IMR-90 (cell line): ENCODE data around the gene IMPG1. TPM values are rescaled to one million over a fixed set of nuclear protein-coding genes. Genes with fewer than 3 reads are reported as not detected.

ENCODE experiments used
- ATAC-seq: fragments of 200-7000 bp; cut with Tn5 transposase; 2 replicates; pipeline ENCODE4 v1.9.1; 2020; ENCODE audit warnings: low read depth, mild to moderate bottlenecking, moderate library complexity
- BruUV-seq: library from RNA; stranded (reverse); fragments of 400-500 nt; replicated peaks from 2 replicates; lab custom pipeline; 2021; lab: Mats Ljungman, UMichigan
- CTCF ChIA-PET: fragments of 300-600 bp; formaldehyde crosslinking; extraction: SDS; loops from one replicate; lab custom pipeline; 2021; ENCODE audit warnings: antibody characterized with exemption; lab: Yijun Ruan, JAX
- POLR2A ChIA-PET: fragments of 300-600 bp; sonication (Branson Sonifier 250); formaldehyde crosslinking; loops from one replicate; lab custom pipeline; 2022; ENCODE audit warnings: antibody characterized with exemption; ENCODE audit not compliant: unreplicated experiment; lab: Charles Lee
- DNase-seq: peaks from one replicate; pipeline ENCODE4 v3.0.0; 2013
- H2AFZ ChIP-seq: replicated peaks from 2 replicates; pipeline ENCODE3; 2013; ENCODE audit warnings: low read length, mild to moderate bottlenecking; ENCODE audit not compliant: poor library complexity
- H2AK5ac ChIP-seq: 2 replicates; pipeline ENCODE4 v1.6.1; 2013; ENCODE audit warnings: low read depth, low read length, inconsistent platforms
- H2AK9ac ChIP-seq: replicated peaks from 2 replicates; pipeline ENCODE3; 2013; ENCODE audit warnings: mild to moderate bottlenecking, low read depth, low read length, moderate library complexity; ENCODE audit not compliant: poor library complexity
- H2BK120ac ChIP-seq: 2 replicates; pipeline ENCODE4 v1.6.1; 2013; ENCODE audit warnings: low read depth, low read length, inconsistent platforms
- H2BK15ac ChIP-seq: 3 replicates; pipeline ENCODE4 v1.6.1; 2013; ENCODE audit warnings: low read depth, low read length, inconsistent platforms
- H2BK20ac ChIP-seq: 2 replicates; pipeline ENCODE4 v1.6.1; 2013; ENCODE audit warnings: low read depth, mild to moderate bottlenecking, inconsistent platforms, low read length, moderate library complexity
- H2BK5ac ChIP-seq: 2 replicates; pipeline ENCODE4 v1.6.1; 2013; ENCODE audit warnings: mild to moderate bottlenecking, low read depth, low read length, inconsistent platforms; ENCODE audit not compliant: poor library complexity, severe bottlenecking
- H3K14ac ChIP-seq: replicated peaks from 2 replicates; pipeline ENCODE4 v1.6.1; 2013; ENCODE audit warnings: low read depth, low read length, inconsistent platforms
- H3K18ac ChIP-seq: 2 replicates; pipeline ENCODE4 v1.6.1; 2013; ENCODE audit warnings: low read depth, low read length, control low read depth
- H3K23ac ChIP-seq: 2 replicates; pipeline ENCODE4 v1.6.1; 2013; ENCODE audit warnings: low read depth, low read length, inconsistent platforms
- H3K27ac ChIP-seq: 2 replicates; pipeline ENCODE4 v1.5.1; 2013; ENCODE audit warnings: mild to moderate bottlenecking, control low read depth, low read length; ENCODE audit not compliant: insufficient read depth
- H3K27me3 ChIP-seq: 2 replicates; pipeline ENCODE4 v1.6.1; 2013; ENCODE audit warnings: low read length; ENCODE audit not compliant: control insufficient read depth, insufficient read depth
- H3K36me3 ChIP-seq: 2 replicates; pipeline ENCODE4 v1.6.1; 2013; ENCODE audit warnings: low read length, mixed read lengths; ENCODE audit not compliant: control insufficient read depth, insufficient read depth
- H3K4ac ChIP-seq: 2 replicates; pipeline ENCODE4 v1.6.1; 2013; ENCODE audit warnings: low read depth, low read length, inconsistent platforms
- H3K4me1 ChIP-seq: 2 replicates; pipeline ENCODE4 v1.6.1; 2013; ENCODE audit warnings: low read length, mixed read lengths; ENCODE audit not compliant: control insufficient read depth, insufficient read depth
- H3K4me2 ChIP-seq: 2 replicates; pipeline ENCODE4 v1.6.1; 2013; ENCODE audit warnings: low read depth, mild to moderate bottlenecking, control low read depth, low read length, moderate library complexity
- H3K4me3 ChIP-seq: 2 replicates; pipeline ENCODE4 v1.5.1; 2013; ENCODE audit warnings: low read depth, mild to moderate bottlenecking, control low read depth, low read length, moderate library complexity; ENCODE audit not compliant: insufficient read depth
- H3K56ac ChIP-seq: 2 replicates; pipeline ENCODE4 v1.6.1; 2013; ENCODE audit warnings: low read length, inconsistent platforms; ENCODE audit not compliant: insufficient read depth; ENCODE audit errors: extremely low read depth
- H3K79me1 ChIP-seq, 2 experiments: 2 replicates each; pipeline ENCODE4 v1.6.1; 2013; ENCODE audit warnings: low read length in 2 of 2, inconsistent platforms in 1 of 2, low read depth in 1 of 2
- H3K9ac ChIP-seq: 2 replicates; pipeline ENCODE4 v1.6.1; 2013; ENCODE audit warnings: low read depth, low read length, control low read depth
- H3K9me1 ChIP-seq: 2 replicates; pipeline ENCODE4 v1.6.1; 2013; ENCODE audit warnings: low read length, inconsistent platforms; ENCODE audit not compliant: insufficient read depth
- H3K9me3 ChIP-seq: 2 replicates; pipeline ENCODE4 v1.6.1; 2013; ENCODE audit warnings: low read length; ENCODE audit not compliant: control insufficient read depth, insufficient read depth
- H4K20me1 ChIP-seq: 2 replicates; pipeline ENCODE4 v1.6.1; 2013; ENCODE audit warnings: low read length, inconsistent platforms; ENCODE audit not compliant: insufficient read depth
- H4K5ac ChIP-seq: 2 replicates; pipeline ENCODE4 v1.6.1; 2013; ENCODE audit warnings: mild to moderate bottlenecking, low read depth, low read length, control low read depth
- H4K8ac ChIP-seq, 2 experiments: 2 replicates each; pipeline ENCODE4 v1.6.1; 2013; ENCODE audit warnings: low read depth in 2 of 2, low read length in 2 of 2, control low read depth in 1 of 2, inconsistent platforms in 1 of 2
- H4K91ac ChIP-seq: 2 replicates; pipeline ENCODE4 v1.6.1; 2013; ENCODE audit warnings: low read depth, low read length, inconsistent platforms; ENCODE audit not compliant: insufficient read depth
- CTCF ChIP-seq: conservative IDR thresholded peaks from 2 replicates; pipeline ENCODE4 v1.5.1; 2012; ENCODE audit warnings: mild to moderate bottlenecking, low read depth, low read length, improper control_type of control experiment
- RAD21 ChIP-seq: IDR thresholded peaks from 2 replicates; pipeline ENCODE4 v1.6.1; 2012; ENCODE audit warnings: low read length, improper control_type of control experiment
- SMC3 ChIP-seq: fragments of 150-350 bp; IDR thresholded peaks from 2 replicates; pipeline ENCODE4 v1.6.1; 2016; ENCODE audit warnings: low read depth, mild to moderate bottlenecking, antibody characterized with exemption, low read length, moderate library complexity
- WGBS, 2 experiments: methylation state at CpG; one replicate each; pipeline versions ENCODE4 v1.1.5 to v1.1.7; 2013; ENCODE audit warnings: missing lambda C conversion rate in 2 of 2; ENCODE audit not compliant: insufficient read length in 1 of 2; ENCODE audit errors: extremely low coverage in 2 of 2; 5-methylcytosine and 5-hydroxymethylcytosine counted together
- dilution Hi-C: fragments of 300-500 bp; cut with HindIII; formaldehyde crosslinking; loops from one replicate; pipeline ENCODE4 v1.14.3; 2018; ENCODE audit warnings: low sequenced_read_pairs; ENCODE audit not compliant: unreplicated experiment
- in situ Hi-C: fragments of 300-500 bp; cut with MboI; formaldehyde crosslinking; loops from 3 replicates; pipeline ENCODE4 v1.14.3; 2019; ENCODE audit warnings: low sequenced_read_pairs, inconsistent platforms, mixed read lengths
- intact Hi-C: fragments of 100-400 bp; cut with micrococcal nuclease; formaldehyde crosslinking; loops from 2 replicates; pipeline ENCODE4 v1.10.0; 2022
- polyA plus RNA-seq, 3 experiments: library from polyadenylated mRNA; depleted of rRNA; stranded (reverse); fragments of >200 nt; gene quantifications; 2 replicates each; pipeline ENCODE4 v1.2.3, GENCODE V29; 2012; ENCODE audit warnings: low replicate concordance in 1 of 3
- total RNA-seq: library from RNA; depleted of rRNA; stranded (reverse); fragments of >200 nt; gene quantifications from 2 replicates; pipeline ENCODE4 v1.2.3, GENCODE V29; 2012
- TF ChIP-seq, protein P1 (sequence below): fragments of 150-350 bp; IDR thresholded peaks from 2 replicates; pipeline ENCODE4 v1.6.1; 2017; ENCODE audit warnings: mild to moderate bottlenecking, antibody characterized with exemption, low read length, low read depth
- TF ChIP-seq, protein P2 (sequence below): fragments of 150-350 bp; IDR thresholded peaks from 2 replicates; pipeline ENCODE4 v1.6.1; 2016; ENCODE audit warnings: low read depth, mild to moderate bottlenecking, low read length, moderate library complexity, borderline replicate concordance

Gene IMPG1
- total and polyA plus RNA-seq, 2 of the 4 experiments (the other 2 are of a cell fraction): not detected

DNA sequence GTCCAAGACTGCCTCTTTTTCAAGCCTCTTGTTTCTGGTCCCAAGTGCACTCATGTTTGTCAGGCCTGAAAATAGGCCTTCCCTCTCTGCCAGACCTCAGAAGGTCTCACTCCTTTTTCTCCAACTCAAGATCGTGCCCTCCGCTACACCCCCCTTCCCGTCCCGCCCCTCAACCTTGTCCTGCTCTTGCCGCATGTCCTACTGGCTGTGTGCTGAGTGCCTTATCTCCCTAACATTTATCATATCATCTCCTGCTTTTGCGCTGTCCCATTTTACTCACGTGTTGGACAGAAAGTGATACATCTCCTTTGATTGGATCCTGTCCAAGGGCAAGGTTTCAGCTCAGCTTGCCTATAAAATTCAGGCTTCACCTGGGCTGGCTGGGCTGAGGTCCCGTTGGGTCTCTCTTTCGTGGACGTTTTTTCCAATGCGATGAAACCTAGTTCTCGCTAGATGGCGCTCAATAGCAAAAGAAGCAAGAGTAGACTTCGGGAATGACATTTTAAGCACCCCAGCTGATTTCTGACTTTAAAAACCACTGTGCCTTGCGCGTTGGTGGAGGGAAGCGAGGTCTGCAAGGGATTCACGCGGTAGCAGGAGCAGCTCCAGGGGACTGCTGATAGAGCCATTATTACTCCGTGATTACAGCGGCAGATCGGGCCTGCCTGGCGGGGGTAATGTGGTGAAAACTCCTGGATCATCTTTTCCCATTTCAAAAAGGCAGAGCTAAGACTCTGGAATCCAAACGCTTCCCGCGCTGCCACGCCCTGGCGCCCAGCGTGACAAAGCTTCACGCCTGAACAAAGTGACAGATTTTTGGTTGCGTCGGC is 137.6 kb downstream of the IMPG1 start:
- no peak overlapping the region for H2BK20ac ChIP-seq
- H3K36me3 ChIP-seq: no peaks in the 10 kb centered on the region
- H3K23ac ChIP-seq: no peak overlapping the region
- peak overlapping the region; percentile 95 for H3K4me2 ChIP-seq
- POLR2A ChIA-PET: no interaction called here
- H3K56ac ChIP-seq: no peak overlapping the region
- no peak overlapping the region for H2BK120ac ChIP-seq
- peak overlapping the region; percentile 15 for H2AK9ac ChIP-seq
- peak; percentile 79 for DNase-seq
- peak overlapping the region; percentile 42 for H3K4me3 ChIP-seq
- H3K4ac ChIP-seq: no peak overlapping the region
- no peaks in the 10 kb centered on the region for H3K9me3 ChIP-seq
- H4K20me1 ChIP-seq: no peaks in the 10 kb centered on the region
- dilution Hi-C loops: no loop called here
- no peak overlapping the region for H4K5ac ChIP-seq
- H3K27me3 ChIP-seq: peaks cover 11% of the 10 kb centered on the region; the same call in 1 of the 2 replicates
- TF ChIP-seq, protein P1, sequence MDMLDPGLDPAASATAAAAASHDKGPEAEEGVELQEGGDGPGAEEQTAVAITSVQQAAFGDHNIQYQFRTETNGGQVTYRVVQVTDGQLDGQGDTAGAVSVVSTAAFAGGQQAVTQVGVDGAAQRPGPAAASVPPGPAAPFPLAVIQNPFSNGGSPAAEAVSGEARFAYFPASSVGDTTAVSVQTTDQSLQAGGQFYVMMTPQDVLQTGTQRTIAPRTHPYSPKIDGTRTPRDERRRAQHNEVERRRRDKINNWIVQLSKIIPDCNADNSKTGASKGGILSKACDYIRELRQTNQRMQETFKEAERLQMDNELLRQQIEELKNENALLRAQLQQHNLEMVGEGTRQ: no peak
- TF ChIP-seq CTCF (peak; percentile 81), RAD21 (peak; percentile 75), SMC3 (peak; percentile 60)
- TF ChIP-seq, protein P2, sequence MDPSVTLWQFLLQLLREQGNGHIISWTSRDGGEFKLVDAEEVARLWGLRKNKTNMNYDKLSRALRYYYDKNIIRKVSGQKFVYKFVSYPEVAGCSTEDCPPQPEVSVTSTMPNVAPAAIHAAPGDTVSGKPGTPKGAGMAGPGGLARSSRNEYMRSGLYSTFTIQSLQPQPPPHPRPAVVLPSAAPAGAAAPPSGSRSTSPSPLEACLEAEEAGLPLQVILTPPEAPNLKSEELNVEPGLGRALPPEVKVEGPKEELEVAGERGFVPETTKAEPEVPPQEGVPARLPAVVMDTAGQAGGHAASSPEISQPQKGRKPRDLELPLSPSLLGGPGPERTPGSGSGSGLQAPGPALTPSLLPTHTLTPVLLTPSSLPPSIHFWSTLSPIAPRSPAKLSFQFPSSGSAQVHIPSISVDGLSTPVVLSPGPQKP: no peak
- no peaks in the 10 kb centered on the region for H3K79me1 ChIP-seq
- no peak overlapping the region for H2BK15ac ChIP-seq
- intact Hi-C loops: loop anchor here (1.0 to 2.0 kb wide), 2 partner anchors 42 to 1522 kb away; no protein-coding TSS in a partner anchor
- no peak overlapping the region for H3K27ac ChIP-seq
- H3K9me1 ChIP-seq: no peaks in the 10 kb centered on the region
- H4K91ac ChIP-seq: no peak overlapping the region
- no peak overlapping the region for H4K8ac ChIP-seq
- 5% methylated on average over 11 of the region's 32 CpGs; no CpG with 5 or more reads in 1 of the 2 experiments for WGBS, 2 experiments
- ATAC-seq: peak; percentile 84
- in situ Hi-C loops: loop anchor here (10.0 kb wide), 1 partner anchor 1530 kb away; the partner anchor contains the start of gene HTR1B
- peak overlapping the region; percentile 48; the same call in 1 of the 2 replicates for H3K9ac ChIP-seq
- no peak overlapping the region for H2BK5ac ChIP-seq
- CTCF ChIA-PET: interaction anchor here (0.7 to 1.4 kb wide), 8 partner anchors 12 to 1525 kb away, joined by 3 to 6 read pairs (median 4); no protein-coding TSS in a partner anchor
- no TSS peak for BruUV-seq
- no peak overlapping the region for H2AK5ac ChIP-seq
- H3K18ac ChIP-seq: no peak overlapping the region
- H3K14ac ChIP-seq: no peak overlapping the region
- H3K4me1 ChIP-seq: peaks cover 2% of the 10 kb centered on the region
- H2AFZ ChIP-seq: peak overlapping the region; percentile 92
